Spleen (tissue), 13 donors: Measurements from ENCODE around the gene FAM204A. TPM values are rescaled to one million over a fixed set of nuclear protein-coding genes. Genes with fewer than 3 reads are reported as not detected.

ENCODE experiments used
- DNase-seq: peaks from one replicate; pipeline ENCODE4 v3.0.0-alpha.2; 2020
- H3K27ac ChIP-seq, 8 donors: fragments of 200-600 bp; sonication (generic) in 7 of 8; 1 replicate in 4 of 8; 2 replicates in 4 of 8; pipeline versions ENCODE4 v1.5.0 to v1.8.0; 2016 to 2021; ENCODE audit warnings: inconsistent platforms in 4 of 8, mild to moderate bottlenecking in 4 of 8, moderate library complexity in 1 of 8
- H3K27me3 ChIP-seq, 7 donors: fragments of 200-600 bp; sonication (generic) in 6 of 7; replicated peaks in 1 of 7; 1 replicate in 4 of 7; 2 replicates in 3 of 7; pipeline versions ENCODE4 v1.5.0 to v1.8.0; 2016 to 2021; ENCODE audit warnings: inconsistent platforms in 3 of 7, mild to moderate bottlenecking in 1 of 7
- H3K36me3 ChIP-seq, 6 donors: fragments of 200-600 bp; sonication (generic) in 5 of 6; 1 replicate in 4 of 6; 2 replicates in 2 of 6; pipeline versions ENCODE4 v1.5.0 to v1.8.0; 2016 to 2021; ENCODE audit warnings: inconsistent platforms in 2 of 6
- H3K4me1 ChIP-seq, 6 donors: fragments of 200-600 bp; sonication (generic) in 5 of 6; 1 replicate in 3 of 6; 2 replicates in 3 of 6; pipeline versions ENCODE4 v1.5.0 to v1.8.0; 2016 to 2021; ENCODE audit warnings: inconsistent platforms in 3 of 6
- H3K4me3 ChIP-seq, 8 donors: fragments of 200-600 bp; sonication (generic) in 7 of 8; 1 replicate in 4 of 8; 2 replicates in 4 of 8; pipeline versions ENCODE4 v1.5.0 to v1.8.0; 2016 to 2021; ENCODE audit warnings: inconsistent platforms in 4 of 8, mild to moderate bottlenecking in 4 of 8, moderate library complexity in 2 of 8
- H3K9me3 ChIP-seq, 8 donors: fragments of 200-600 bp; sonication (generic) in 7 of 8; 1 replicate in 4 of 8; 2 replicates in 4 of 8; pipeline versions ENCODE4 v1.5.0 to v1.8.0; 2016 to 2021; ENCODE audit warnings: inconsistent platforms in 4 of 8
- CTCF ChIP-seq, 11 experiments: fragments of 200-600 bp in 7 of 11; fragments of 450-650 bp in 4 of 11; sonication (generic) in 4 of 11; IDR thresholded peaks in 8 of 11; conservative IDR thresholded peaks in 3 of 11; 1 replicate in 7 of 11; 2 replicates in 4 of 11; pipeline versions ENCODE4 v1.4.0 to v1.8.0; 2016 to 2021; ENCODE audit warnings: antibody characterized with exemption in 11 of 11, inconsistent platforms in 4 of 11, mild to moderate bottlenecking in 1 of 11
- POLR2A ChIP-seq, 3 donors: fragments of 450-650 bp; IDR thresholded peaks; one replicate each; pipeline ENCODE4 v1.5.1; 2017; ENCODE audit warnings: antibody characterized with exemption in 3 of 3, mild to moderate bottlenecking in 1 of 3
- POLR2AphosphoS5 ChIP-seq, 3 donors: sonication (generic); formaldehyde crosslinking; IDR thresholded peaks; one replicate each; pipeline ENCODE4 v1.5.1; 2017; ENCODE audit warnings: antibody characterized with exemption in 3 of 3
- WGBS, 5 donors: extraction: QIAGEN DNeasy Blood & Tissue Kit in 3 of 5; methylation state at CpG; one replicate each; pipeline versions ENCODE4 v1.1.5 to v1.1.7; 2013 to 2018; 5-methylcytosine and 5-hydroxymethylcytosine counted together
- intact Hi-C: fragments of 100-400 bp; cut with DNase I; formaldehyde crosslinking; loops from one replicate; pipeline ENCODE4 v1.15.0; 2023; ENCODE audit warnings: low total_unique reads
- long read RNA-seq, 2 donors: transcript quantifications; one replicate each; lab custom pipeline, GENCODE V29; 2026
- polyA plus RNA-seq, 3 donors: library from polyadenylated mRNA; stranded (reverse); fragments of 200-250 nt; gene quantifications; one replicate each; pipeline ENCODE4 v1.2.1, GENCODE V29; 2013
- total RNA-seq, 7 donors: library from RNA; depleted of rRNA in 3 of 7; stranded (reverse); fragments of >200 nt in 3 of 7; fragmentation: NEBNext Ultra II Directional in 4 of 7; extraction: Animal tissue kit (Norgen Biotek cat#: 25700) in 4 of 7; gene quantifications; one replicate each; pipeline versions ENCODE4 v1.1.0 to v1.2.1, GENCODE V29; 2016 to 2021
- donor health status: healthy with polysubstance abuse.
- donor health status: DM: no; HTN: no; CAD: no; lungs with moderate emphysema.
- donor health status: DM: no; HTN: no; CAD: no.
- donor health status: Bipolar disorder and iron deficiency.
- donor health status: healthy.
- donor health status: DM: no; HTN: no; CAD: no.
- donor health status: DM: yes; HTN: yes; CAD: no.

Gene FAM204A
- total RNA-seq (10 to 100 TPM; 39.5 to 78.2 (median 58.9) TPM), polyA plus RNA-seq (10 to 100 TPM; 41.2 to 50.0 (median 49.6) TPM)
- long read RNA-seq, donor 1, full-length matches to known transcripts: 19 of 19 reads
- long read RNA-seq, donor 1, partial matches to known transcripts: 0 of 19 reads
- long read RNA-seq, donor 1, other reads (novel, unspliced or antisense): 0 of 19 reads
- long read RNA-seq, donor 2, full-length matches to known transcripts: 6 of 6 reads
- long read RNA-seq, donor 2, partial matches to known transcripts: 0 of 6 reads
- long read RNA-seq, donor 2, other reads (novel, unspliced or antisense): 0 of 6 reads

DNA sequence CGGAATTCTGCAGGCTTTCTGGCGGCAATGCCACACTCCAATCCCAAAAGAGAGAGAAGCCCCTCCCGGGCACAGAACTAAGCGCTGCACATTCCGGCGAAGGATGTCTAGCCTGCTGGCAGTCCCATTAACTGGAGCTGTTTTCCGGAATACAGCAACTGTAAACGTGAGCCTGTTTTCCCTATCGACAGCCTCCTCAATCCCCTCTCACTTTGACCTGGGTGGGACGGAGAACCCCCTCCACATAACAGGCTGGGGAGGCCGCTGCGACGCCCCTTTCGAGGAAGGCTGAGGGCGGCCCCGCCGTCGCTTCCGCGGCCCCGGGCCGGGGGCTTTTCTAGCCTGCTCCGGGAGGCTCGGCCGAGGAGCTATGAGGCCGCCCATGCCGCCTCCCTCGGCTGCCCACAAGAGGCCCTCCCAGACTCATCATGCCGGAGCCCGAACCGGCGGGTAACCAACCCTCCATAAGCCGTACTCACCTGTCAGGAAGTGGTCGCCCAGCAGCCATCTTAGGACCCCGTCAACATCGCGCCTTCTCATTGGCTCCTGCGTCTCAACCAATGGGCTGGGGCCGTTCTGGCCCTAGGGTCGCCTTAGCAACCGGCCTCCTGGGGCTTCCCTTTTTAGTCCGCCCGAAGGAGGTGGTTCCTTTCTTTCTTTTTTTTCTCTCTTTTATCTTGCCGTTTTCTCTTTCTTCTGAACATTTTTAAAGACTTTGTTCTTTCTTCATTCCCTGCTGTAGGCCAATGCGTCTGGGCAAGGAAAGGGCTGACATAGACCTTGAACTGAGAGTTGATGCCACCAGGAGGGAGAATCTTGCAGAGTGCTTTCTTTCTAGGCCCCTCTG lies at the start of gene FAM204A:
FAM204A (minus strand) TSS at position 534 of the 847 bp plus-strand sequence. CDS start 5,909 bp downstream, outside the sequence.
- no peaks in the 10 kb centered on the region for H3K9me3 ChIP-seq

DNA sequence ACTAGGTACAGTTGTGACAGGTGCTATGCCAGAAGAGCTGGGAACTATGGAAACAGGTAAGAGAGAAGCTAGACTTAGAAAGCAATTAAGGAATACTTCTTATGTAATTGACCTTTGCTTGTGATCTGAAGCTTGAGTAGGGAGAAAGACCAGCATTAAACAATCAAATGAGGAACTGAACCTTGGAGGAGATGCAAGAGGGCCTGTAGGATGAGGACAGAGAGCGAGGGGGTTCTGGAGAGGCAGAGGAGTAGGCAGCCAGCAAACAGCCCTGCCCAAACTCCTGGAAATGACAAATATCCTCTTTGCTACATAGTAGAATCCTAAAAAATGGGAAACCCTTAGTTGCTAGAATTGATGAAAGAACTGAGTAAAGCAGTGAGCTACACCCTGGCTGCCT lies 41.6 kb upstream of the FAM204A start:
- H3K4me1 ChIP-seq: no peaks in the 10 kb centered on the region
- DNase-seq: no peak
- H3K4me3 ChIP-seq: no peak overlapping the region
- intact Hi-C loops: no loop called here
- no peak for TF ChIP-seq POLR2A (IDR thresholded peaks at IDR 0.05)
- no peak for TF ChIP-seq POLR2AphosphoS5 (IDR thresholded peaks at IDR 0.05)
- TF ChIP-seq CTCF (IDR thresholded peaks at IDR 0.05 in 8 of 11, conservative IDR thresholded peaks at IDR 0.05 in 3 of 11): no peak
- H3K36me3 ChIP-seq: no peaks in the 10 kb centered on the region
- peaks cover 0 to 12% (median 9%) of the 10 kb centered on the region in 8 donors for H3K9me3 ChIP-seq
- H3K27me3 ChIP-seq: peaks cover 0 to 34% (median 0%) of the 10 kb centered on the region in 7 donors
- 75 to 85% (median 78%) methylated on average over 1 of the region's 1 CpG for WGBS, 5 donors
- no peak overlapping the region for H3K27ac ChIP-seq

More for the DNA sequence above, at the start of gene FAM204A:
- intact Hi-C loops: no loop called here
- Histone ChIP-seq H3K4me1 (peaks cover 13 to 57% (median 46%) of the 10 kb centered on the region in 6 donors), H3K27ac (peak within 1 kb of the TSS; percentile 62 to 93 (median 85)), H3K4me3 (peak within 1 kb of the TSS; percentile 85 to 100 (median 99)), H3K27me3 (no peaks in the 10 kb centered on the region), H3K36me3 (peaks cover 0 to 17% (median 0%) of the 10 kb centered on the region in 6 donors)
- peak; percentile 95 for DNase-seq
- WGBS, 5 donors: 0 to 1% (median 0%) methylated on average over 38 to 45 of the region's 45 CpGs
- TF ChIP-seq CTCF (IDR thresholded peaks at IDR 0.05 in 8 of 11, conservative IDR thresholded peaks at IDR 0.05 in 3 of 11) (no peak), POLR2A (IDR thresholded peaks at IDR 0.05) (no peak), POLR2AphosphoS5 (IDR thresholded peaks at IDR 0.05) (peak; percentile 87 to 93 (median 89))

DNA sequence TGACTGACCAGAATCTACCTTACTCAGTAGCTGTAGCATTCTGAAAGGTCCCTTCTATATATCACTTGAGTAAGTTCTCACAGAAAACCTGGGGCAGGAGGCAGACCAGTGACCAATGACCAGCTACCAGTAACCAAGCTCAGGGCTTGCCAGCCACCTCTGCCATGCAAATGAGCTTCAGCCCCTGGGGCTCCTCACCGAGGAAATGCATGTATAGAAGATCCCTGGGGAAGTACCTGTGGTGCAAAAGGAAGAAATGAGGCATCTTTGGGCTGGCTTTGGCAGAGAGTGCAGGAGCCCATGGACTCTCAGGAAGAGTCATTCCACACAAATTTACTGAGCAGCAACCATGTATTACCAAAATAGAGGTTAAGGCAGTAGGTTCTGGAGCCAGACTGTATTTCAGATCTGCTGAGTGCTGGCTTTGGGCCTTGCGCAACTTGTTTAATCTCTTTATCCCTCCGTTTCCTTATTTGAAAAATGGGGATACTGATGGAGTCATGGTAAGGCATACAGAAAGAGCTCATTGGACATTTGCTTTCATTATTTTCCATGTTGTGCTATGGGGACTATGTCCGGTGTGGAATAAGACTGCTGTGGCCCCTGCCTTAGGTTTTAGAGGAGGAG lies 41.1 kb upstream of the FAM204A start:
- Histone ChIP-seq H3K27me3 (peaks cover 0 to 34% (median 0%) of the 10 kb centered on the region in 7 donors), H3K27ac (no peak overlapping the region), H3K36me3 (no peaks in the 10 kb centered on the region), H3K4me1 (no peaks in the 10 kb centered on the region), H3K9me3 (peaks cover 0 to 7% (median 4%) of the 10 kb centered on the region in 8 donors), H3K4me3 (no peak overlapping the region)
- TF ChIP-seq POLR2A (IDR thresholded peaks at IDR 0.05) (no peak), POLR2AphosphoS5 (IDR thresholded peaks at IDR 0.05) (no peak)
- intact Hi-C loops: no loop called here
- no peak for DNase-seq
- 71 to 85% (median 78%) methylated on average over 4 of the region's 4 CpGs for WGBS, 5 donors

GRCh38 chr10:118374404-118374803 lies 32.3 kb upstream of the FAM204A start:
- peaks cover 0 to 8% (median 0%) of the 10 kb centered on the region in 7 donors for H3K27me3 ChIP-seq
- no peaks in the 10 kb centered on the region for H3K4me1 ChIP-seq
- H3K27ac ChIP-seq: no peak overlapping the region
- no peak for DNase-seq
- H3K9me3 ChIP-seq: no peaks in the 10 kb centered on the region
- intact Hi-C loops: no loop called here
- TF ChIP-seq POLR2A (IDR thresholded peaks at IDR 0.05) (no peak), CTCF (IDR thresholded peaks at IDR 0.05 in 8 of 11, conservative IDR thresholded peaks at IDR 0.05 in 3 of 11) (no peak), POLR2AphosphoS5 (IDR thresholded peaks at IDR 0.05) (no peak)
- no peak overlapping the region for H3K4me3 ChIP-seq
- no peaks in the 10 kb centered on the region for H3K36me3 ChIP-seq
